DND-41 (cell line): Measurements from ENCODE around the gene CEP152.

Experiments used
- ATAC-seq: fragments of 200-7000 bp; cut with Tn5 transposase; 3 replicates; pipeline ENCODE4 v1.9.1; 2021; ENCODE audit warnings: low read depth; ENCODE audit not compliant: insufficient read depth
- DNase-seq: peaks from one replicate; pipeline ENCODE4 v3.0.0-alpha.2; 2020
- H2AFZ ChIP-seq: 2 replicates; pipeline ENCODE4 v1.6.0; 2012; ENCODE audit warnings: low read depth, low read length
- H3K27ac ChIP-seq: 2 replicates; pipeline ENCODE4 v1.5.1; 2012; ENCODE audit warnings: low read length, inconsistent platforms
- H3K27me3 ChIP-seq: fragments of 200-600 bp; sonication (generic); 2 replicates; pipeline ENCODE4 v1.6.0; 2012; ENCODE audit warnings: low read length, mild to moderate bottlenecking, inconsistent platforms; ENCODE audit not compliant: insufficient read depth, poor library complexity
- H3K36me3 ChIP-seq: 2 replicates; pipeline ENCODE4 v1.5.1; 2012; ENCODE audit warnings: low read length, inconsistent platforms; ENCODE audit not compliant: insufficient read depth
- H3K4me1 ChIP-seq: 2 replicates; pipeline ENCODE4 v1.5.1; 2012; ENCODE audit warnings: mild to moderate bottlenecking, low read length; ENCODE audit not compliant: insufficient read depth
- H3K4me2 ChIP-seq: 2 replicates; pipeline ENCODE4 v1.6.0; 2012; ENCODE audit warnings: mild to moderate bottlenecking, moderate library complexity, low read length, inconsistent platforms; ENCODE audit not compliant: insufficient read depth
- H3K4me3 ChIP-seq, 2 experiments: fragments of 200-600 bp in 1 of 2; shearing (Covaris generic) in 1 of 2; 2 replicates each; pipeline ENCODE4 v1.5.1; 2012 to 2016; ENCODE audit warnings: inconsistent platforms in 2 of 2, low read length in 2 of 2, mild to moderate bottlenecking in 2 of 2, low read depth in 1 of 2, moderate library complexity in 1 of 2
- H3K79me2 ChIP-seq: 2 replicates; pipeline ENCODE4 v1.6.0; 2012; ENCODE audit warnings: low read length, inconsistent platforms; ENCODE audit not compliant: insufficient read depth
- H3K9ac ChIP-seq: 2 replicates; pipeline ENCODE4 v1.6.0; 2012; ENCODE audit warnings: low read depth, mild to moderate bottlenecking, inconsistent platforms, low read length, moderate library complexity
- H3K9me3 ChIP-seq: 2 replicates; pipeline ENCODE4 v1.5.1; 2012; ENCODE audit warnings: low read length, moderate library complexity, mild to moderate bottlenecking, inconsistent platforms; ENCODE audit not compliant: insufficient read depth, severe bottlenecking
- H4K20me1 ChIP-seq: 2 replicates; pipeline ENCODE4 v1.6.0; 2012; ENCODE audit warnings: low read length; ENCODE audit not compliant: insufficient read depth
- EZH2 ChIP-seq: IDR thresholded peaks from 3 replicates; pipeline ENCODE4 v1.6.1; 2012; ENCODE audit warnings: borderline replicate concordance, low read depth, mild to moderate bottlenecking, moderate library complexity, low read length, inconsistent platforms; ENCODE audit not compliant: severe bottlenecking
- TF ChIP-seq, protein P1 (sequence below): IDR thresholded peaks from 2 replicates; pipeline ENCODE4 v1.5.1; 2012; ENCODE audit warnings: borderline replicate concordance, low read length, moderate library complexity, mild to moderate bottlenecking; ENCODE audit not compliant: poor library complexity, severe bottlenecking; ENCODE audit errors: extremely low read depth

Gene CEP152

DNA sequence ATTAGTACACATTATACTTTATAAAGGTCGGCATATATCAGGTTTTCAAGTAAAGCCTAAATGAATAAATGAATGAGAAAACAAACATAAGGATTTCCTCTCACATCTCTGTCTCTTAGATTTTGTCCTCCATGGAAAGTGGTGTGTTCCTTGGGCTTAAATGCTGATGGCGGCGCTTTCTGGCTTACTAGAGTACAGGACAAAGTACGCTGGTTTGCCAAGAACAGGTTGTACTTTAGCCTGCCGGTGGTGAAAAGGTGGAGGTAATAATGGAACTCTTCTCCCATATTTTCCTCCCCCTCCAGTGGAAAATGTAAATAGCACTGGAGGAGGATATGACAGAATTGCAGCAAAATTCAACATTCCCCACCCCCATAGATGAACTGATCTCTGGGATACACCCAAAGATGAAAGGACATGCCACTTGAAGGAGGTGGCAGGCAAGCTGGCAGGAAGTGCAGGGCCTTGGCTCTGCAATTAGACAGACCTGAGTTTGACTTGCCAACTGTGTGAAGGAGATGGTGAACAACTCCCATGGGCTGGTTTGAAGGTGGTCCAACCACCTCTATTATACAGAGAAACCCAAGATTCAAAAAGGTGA, 29.3 kb downstream of the CEP152 start:
- no peaks in the 10 kb centered on the region for H3K27me3 ChIP-seq
- no peaks in the 10 kb centered on the region for H4K20me1 ChIP-seq
- H3K4me1 ChIP-seq = no peaks in the 10 kb centered on the region
- ATAC-seq = no peak
- no peak overlapping the region for H3K4me2 ChIP-seq
- no peak for DNase-seq
- H3K4me3 ChIP-seq = no peak overlapping the region
- TF ChIP-seq, protein P1, sequence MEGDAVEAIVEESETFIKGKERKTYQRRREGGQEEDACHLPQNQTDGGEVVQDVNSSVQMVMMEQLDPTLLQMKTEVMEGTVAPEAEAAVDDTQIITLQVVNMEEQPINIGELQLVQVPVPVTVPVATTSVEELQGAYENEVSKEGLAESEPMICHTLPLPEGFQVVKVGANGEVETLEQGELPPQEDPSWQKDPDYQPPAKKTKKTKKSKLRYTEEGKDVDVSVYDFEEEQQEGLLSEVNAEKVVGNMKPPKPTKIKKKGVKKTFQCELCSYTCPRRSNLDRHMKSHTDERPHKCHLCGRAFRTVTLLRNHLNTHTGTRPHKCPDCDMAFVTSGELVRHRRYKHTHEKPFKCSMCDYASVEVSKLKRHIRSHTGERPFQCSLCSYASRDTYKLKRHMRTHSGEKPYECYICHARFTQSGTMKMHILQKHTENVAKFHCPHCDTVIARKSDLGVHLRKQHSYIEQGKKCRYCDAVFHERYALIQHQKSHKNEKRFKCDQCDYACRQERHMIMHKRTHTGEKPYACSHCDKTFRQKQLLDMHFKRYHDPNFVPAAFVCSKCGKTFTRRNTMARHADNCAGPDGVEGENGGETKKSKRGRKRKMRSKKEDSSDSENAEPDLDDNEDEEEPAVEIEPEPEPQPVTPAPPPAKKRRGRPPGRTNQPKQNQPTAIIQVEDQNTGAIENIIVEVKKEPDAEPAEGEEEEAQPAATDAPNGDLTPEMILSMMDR = no peak
- no peak for TF ChIP-seq EZH2
- H3K36me3 ChIP-seq = peaks cover 86% of the 10 kb centered on the region
- no peaks in the 10 kb centered on the region for H3K79me2 ChIP-seq
- H3K27ac ChIP-seq = no peak overlapping the region
- H2AFZ ChIP-seq = no peak overlapping the region
- H3K9ac ChIP-seq = no peak overlapping the region
- no peaks in the 10 kb centered on the region for H3K9me3 ChIP-seq

DNA sequence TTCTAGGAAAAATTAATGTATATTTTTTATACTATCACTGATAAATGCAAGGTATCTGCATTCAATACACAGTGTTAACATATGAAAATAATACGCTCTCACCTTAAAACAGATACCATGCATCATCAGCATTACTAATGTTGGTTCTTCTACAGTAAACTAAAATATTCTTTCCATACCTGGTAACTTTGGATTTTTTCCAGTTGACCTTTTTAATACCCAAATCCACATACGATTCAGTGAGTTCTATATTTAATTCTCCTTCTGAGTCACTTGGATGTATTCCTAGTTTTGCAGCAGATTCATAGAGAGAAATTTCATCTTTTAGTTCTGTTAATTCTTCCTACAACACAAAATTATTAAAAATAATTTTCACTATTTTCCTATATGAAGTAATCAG, 29.9 kb downstream of the CEP152 start:
- Histone ChIP-seq H3K27me3 (no peaks in the 10 kb centered on the region), H3K9ac (no peak overlapping the region), H3K4me2 (no peak overlapping the region), H3K27ac (no peak overlapping the region), H3K4me3 (no peak overlapping the region), H2AFZ (no peak overlapping the region), H3K4me1 (no peaks in the 10 kb centered on the region), H3K79me2 (no peaks in the 10 kb centered on the region), H3K36me3 (peaks cover 83% of the 10 kb centered on the region), H4K20me1 (no peaks in the 10 kb centered on the region), H3K9me3 (no peaks in the 10 kb centered on the region)
- TF ChIP-seq, protein P1 = no peak
- TF ChIP-seq EZH2 = no peak
- ATAC-seq = no peak
- no peak for DNase-seq

DNA sequence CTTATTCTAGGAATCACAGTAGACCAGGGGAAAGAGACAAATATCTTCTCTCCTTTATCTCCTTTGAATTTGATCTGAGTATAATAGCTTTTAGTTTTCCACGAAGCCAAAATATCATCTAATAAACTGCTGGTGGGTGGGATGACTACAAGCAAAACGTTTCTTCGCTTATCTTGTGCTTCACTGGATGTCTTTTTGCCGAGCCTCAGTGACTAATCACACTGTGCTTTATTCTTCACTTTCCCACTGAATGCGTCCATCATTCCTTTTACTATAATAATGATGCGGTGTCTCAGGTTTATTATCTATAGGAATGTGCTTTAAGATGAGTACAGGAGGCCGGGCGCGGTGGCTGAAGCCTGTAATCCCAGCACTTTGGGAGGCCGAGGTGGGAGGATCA, 32.5 kb downstream of the CEP152 start:
- Histone ChIP-seq H4K20me1 (no peaks in the 10 kb centered on the region), H3K27ac (no peak overlapping the region), H3K4me3 (no peak overlapping the region), H3K36me3 (peaks cover 77% of the 10 kb centered on the region), H3K9me3 (no peaks in the 10 kb centered on the region), H3K79me2 (no peaks in the 10 kb centered on the region), H3K27me3 (no peaks in the 10 kb centered on the region), H2AFZ (no peak overlapping the region), H3K4me2 (no peak overlapping the region), H3K4me1 (no peaks in the 10 kb centered on the region), H3K9ac (no peak overlapping the region)
- ATAC-seq = no peak
- TF ChIP-seq, protein P1 = no peak
- no peak for TF ChIP-seq EZH2
- no peak for DNase-seq
